Esophagus muscularis mucosa (tissue), 4 donors: ENCODE data around the gene TTLL1.

ENCODE experiments used
- CTCF ChIP-seq, 3 experiments: fragments of 200-600 bp in 2 of 3; fragments of 450-650 bp in 1 of 3; sonication (generic) in 2 of 3; IDR thresholded peaks; one replicate each; pipeline ENCODE4 v1.5.1; 2017 to 2019; ENCODE audit warnings: antibody characterized with exemption in 3 of 3, mild to moderate bottlenecking in 2 of 3, moderate library complexity in 1 of 3
- EP300 ChIP-seq: sonication (generic); formaldehyde crosslinking; IDR thresholded peaks from one replicate; pipeline ENCODE4 v1.6.1; 2017; ENCODE audit warnings: antibody characterized with exemption
- POLR2A ChIP-seq: fragments of 450-650 bp; IDR thresholded peaks from one replicate; pipeline ENCODE4 v1.6.1; 2017; ENCODE audit warnings: antibody characterized with exemption, moderate library complexity, mild to moderate bottlenecking, low read depth
- POLR2AphosphoS5 ChIP-seq, 2 donors: sonication (generic); formaldehyde crosslinking; IDR thresholded peaks; one replicate each; pipeline ENCODE4 v1.6.1; 2017; ENCODE audit warnings: antibody characterized with exemption in 2 of 2

- no peak for TF ChIP-seq POLR2A
- no peak for TF ChIP-seq CTCF (IDR thresholded peaks at IDR 0.05)
- no peak for TF ChIP-seq POLR2AphosphoS5 (IDR thresholded peaks at IDR 0.05)
- TF ChIP-seq EP300: no peak
Measured at GRCh38 chr22:43116932-43117331, 27.7 kb upstream of the TTLL1 start.
